ENCODE data around the gene SLC15A1.
A peak's percentile ranks its signal among the peaks of the same experiment; 100 is the strongest.
"Not testable (repeated sequence)": the region's sequence is repeated elsewhere in the genome, so short reads cannot be mapped to it uniquely, and the experiment has no call there.

SLC15A1 gene

DNA sequence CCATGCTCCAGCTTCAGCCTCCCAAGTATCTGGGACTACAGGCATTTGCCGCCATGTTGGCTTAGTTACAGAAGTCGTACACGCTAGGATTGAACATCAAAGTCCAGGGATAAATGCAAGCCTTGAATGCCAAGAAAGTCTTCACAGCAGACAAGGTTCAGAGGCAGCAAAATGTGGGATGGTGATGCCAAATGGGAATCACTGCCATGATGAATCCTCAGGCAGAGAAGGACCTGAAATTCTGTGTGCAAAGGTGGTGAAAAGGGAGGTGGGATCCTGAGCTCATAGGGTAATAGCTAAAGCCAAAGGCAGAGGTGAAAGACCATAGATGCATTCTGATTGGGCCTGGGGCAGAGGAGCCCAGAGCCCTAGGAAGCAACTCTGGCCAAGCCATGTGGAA is 96.2 kb downstream of the SLC15A1 start:
- DNase-seq (ENCODE audit: low read depth): no peak

DNA sequence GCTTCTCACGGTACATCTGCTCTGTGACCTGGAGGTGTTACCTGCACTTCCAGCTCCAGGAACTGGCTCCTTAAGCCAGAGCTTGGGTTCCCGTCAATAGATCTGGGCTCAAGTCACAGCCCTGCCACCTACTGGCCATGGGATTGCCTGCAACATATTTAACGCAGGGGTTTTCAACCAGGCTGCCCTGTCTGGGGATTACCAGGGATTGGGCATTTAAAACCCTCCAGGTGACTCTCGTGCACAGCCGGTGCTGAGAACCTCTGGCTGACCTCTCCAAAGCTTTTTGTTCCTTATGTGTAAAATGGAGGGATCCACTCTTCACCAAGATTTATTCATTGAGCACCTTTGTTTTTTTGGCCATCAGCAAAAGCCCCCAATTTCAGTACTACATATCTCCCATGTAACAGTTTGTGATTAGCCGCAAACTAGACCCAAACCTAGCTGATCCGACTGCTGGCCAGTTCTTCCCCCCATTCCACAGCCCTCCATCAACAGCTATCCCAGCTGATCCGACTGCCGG is 98.9 kb downstream of the SLC15A1 start:
- DNase-seq (ENCODE audit: low read depth): peak; percentile 62

DNA sequence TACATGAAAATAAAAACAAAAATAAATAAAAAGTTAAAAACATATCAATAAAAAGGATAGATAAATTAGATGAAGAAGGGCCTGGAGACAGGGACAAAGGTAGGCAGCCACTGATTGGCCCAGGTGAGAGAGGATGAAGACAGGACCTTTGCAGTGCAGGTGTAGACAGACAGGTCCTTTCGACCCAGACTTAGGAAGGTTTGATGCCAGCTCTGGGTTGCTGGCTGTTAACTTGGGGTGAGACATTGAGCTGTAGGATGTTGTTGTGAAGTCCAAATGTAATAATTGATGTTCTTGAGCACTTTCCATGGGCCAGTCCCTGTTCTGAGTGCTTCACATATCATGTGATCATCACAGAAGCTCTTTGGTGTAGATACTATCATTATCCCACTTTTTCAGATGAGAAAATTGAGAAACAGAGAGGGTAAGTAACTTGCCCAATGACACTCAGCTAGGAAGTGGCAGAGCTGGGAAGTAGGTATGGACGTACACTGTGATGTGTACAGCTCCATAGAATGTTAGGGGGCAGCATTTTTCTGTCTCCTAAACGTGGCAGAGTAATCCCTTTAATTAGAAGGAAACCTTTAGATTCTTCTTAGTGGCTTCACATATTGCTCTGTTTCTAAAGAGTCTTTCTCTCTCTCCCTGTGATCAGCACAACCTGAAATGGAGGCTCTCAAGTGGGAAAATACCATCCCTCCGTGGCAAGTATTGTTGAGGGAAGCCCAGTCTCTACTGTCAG is 99.6 kb downstream of the SLC15A1 start:
- DNase-seq (ENCODE audit: low read depth): no peak

DNA sequence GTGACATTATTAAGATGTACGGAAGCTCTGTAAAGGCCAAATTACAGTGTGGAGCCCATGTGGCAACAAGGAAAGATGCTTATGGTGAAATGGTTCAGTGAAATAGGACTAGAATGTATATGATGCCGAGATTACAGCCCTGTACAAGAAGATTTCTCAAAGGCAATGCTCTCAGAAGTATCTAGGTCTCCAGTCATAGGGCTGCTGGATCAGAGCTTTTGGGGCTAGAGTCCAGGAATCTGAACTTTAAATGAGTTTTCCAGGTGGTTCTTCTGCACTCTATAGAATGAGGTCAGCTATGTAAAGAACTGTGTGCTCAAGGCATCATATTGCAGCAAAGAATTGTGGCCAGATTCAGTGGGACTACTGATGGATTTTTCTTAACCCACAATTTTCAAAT is 100.2 kb downstream of the SLC15A1 start:
- no peak for DNase-seq (ENCODE audit: low read depth)

DNA sequence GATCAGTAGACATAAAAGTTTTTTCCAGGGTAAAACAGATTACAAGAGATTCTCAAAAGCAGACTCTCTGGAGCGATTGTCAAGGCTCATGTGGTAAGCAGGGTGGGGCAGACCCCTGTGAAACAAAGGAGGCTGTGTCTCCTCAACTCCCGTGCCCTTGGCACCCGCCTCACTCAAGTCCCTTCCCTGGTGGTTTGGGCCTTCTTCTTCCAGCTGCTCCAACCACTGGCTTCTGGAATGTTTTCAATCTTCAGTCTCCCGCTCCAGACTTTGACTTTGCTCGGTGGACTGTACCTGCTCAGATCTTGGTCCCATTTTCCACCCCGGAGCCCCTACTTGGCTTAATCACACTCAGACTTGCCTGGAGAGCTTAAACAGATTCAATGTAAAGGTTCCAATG is 100.7 kb downstream of the SLC15A1 start:
- no peak for DNase-seq (ENCODE audit: low read depth)

DNA sequence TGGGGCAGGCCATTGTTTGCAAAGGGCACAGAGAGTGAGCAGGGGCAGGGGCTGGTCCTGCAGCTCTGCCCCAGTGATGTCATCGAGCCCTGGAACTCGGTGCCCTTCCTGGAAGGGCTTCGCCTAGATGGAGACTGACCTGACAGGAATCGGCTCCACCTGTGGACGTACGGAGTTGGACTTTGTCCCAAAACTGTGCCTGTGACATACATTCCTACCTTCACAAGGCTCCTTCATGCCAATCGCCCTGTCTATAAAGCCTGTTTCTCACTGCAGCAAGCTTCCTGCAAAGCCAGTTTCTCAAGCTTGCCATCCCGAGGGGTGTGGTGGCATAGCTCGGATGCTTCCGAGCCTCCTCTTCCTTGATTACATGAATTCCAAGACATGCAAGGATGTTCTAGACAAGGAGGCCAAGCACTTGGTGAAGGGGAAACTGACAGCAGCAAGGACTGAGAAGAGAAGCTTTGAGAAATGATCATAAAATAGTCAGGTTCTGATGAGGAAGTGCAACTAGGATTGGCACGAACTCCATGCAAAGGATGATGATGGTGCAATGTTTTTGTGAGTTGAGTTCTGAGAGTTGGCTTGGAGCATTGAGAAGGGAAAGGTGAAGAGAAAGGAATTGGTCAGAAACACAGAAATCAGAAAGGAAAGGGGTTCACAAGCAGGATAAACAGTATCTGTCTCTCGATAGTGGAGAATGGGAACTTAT is 101.9 kb downstream of the SLC15A1 start:
- no peak for DNase-seq (ENCODE audit: low read depth)

DNA sequence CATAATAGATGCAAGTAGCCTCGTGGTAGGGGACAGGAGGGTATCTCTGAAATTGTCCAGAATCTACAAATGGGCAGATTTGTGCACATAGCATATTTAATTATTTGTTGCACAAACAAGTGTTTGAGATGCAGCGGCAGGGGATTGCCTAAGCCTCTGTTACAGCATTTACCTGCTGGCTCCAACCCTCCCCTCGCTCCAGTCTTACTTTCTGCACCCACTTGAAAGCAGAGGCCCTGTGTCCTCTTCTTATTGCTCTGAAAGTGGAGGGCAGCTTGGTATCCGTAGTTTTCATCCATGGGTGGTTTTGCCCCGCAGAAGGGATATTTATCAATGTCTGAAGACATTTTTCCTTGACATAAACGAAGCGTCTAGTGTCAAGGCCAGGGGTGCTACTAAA is 102.6 kb downstream of the SLC15A1 start:
- DNase-seq (ENCODE audit: low read depth): no peak

DNA sequence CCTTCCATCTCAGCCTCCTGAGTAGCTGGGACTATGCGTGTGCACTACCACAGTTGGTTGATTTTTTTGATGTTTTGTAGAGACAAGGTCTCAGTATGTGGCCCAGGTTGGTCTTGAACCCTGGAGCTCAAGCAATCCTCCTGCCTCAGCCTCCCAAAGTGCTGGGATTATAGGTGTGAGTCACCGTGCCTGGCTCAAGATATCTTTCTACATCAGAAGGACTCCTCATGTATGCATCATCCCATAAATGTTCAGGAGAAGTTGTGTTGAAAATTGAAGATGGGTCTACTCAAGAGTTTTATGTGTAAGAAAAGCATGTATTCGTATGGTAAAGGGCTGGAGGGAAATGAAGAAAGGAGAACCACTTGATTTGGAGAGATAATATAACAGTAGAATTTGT is 103.8 kb downstream of the SLC15A1 start:
- no peak for DNase-seq (ENCODE audit: low read depth)

DNA sequence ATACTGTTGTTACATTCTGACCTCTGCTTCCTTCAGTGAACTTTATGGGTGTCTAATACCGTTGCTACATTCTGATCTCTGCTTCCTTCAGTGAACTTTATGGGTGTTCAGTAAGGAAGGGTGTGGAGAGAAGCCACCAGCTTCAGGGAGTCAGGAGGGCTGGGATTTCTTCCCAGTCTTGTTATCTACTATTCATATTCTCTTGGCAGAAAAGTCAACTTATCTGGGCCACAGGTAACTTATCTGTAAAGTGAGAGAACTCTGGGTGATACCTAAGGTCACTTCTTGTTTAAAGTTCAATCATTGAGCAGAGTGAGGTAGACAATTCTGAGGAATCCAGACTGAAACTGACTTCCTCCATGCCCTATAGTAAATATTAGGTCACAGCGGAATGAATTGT is 104.3 kb downstream of the SLC15A1 start:
- no peak for DNase-seq (ENCODE audit: low read depth)

DNA sequence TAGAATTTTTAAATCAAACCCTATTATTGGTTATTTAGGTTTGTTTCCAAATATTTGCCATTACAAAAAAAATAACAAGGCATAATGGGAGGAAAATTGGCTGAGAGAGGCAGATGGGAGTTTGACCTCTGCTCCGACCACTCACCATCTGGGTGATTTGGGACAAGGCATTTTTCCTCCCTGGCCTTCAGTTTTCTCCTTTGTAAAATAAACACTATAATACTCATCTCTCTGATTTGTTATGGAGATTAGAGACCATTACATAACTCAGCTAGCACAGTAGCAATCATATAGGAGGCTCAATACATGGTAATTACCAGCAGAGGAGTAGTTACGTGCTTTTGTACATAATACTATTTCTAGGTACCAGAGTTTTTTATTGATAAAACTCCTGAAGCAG is 105.4 kb downstream of the SLC15A1 start:
- no peak for DNase-seq (ENCODE audit: low read depth)

DNA sequence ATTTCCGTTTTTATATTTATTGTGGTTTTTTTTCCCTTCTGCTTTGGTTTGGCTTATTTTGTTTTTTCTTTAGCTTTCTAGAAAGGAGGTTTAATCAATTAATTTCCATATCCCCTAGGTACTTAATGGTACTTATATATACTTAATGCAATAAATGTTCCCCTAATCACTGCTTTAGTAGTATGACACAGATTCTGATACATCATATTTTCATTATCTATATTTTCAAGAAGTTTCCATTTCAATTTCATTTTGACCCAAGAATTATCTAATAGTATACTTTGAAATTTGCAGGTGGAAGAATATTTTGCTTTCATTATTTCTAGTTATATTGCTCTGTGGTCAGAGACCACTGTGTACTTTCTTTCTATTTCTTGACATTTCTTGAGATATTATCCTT is 109.0 kb downstream of the SLC15A1 start:
- no peak for DNase-seq (ENCODE audit: low read depth)

DNA sequence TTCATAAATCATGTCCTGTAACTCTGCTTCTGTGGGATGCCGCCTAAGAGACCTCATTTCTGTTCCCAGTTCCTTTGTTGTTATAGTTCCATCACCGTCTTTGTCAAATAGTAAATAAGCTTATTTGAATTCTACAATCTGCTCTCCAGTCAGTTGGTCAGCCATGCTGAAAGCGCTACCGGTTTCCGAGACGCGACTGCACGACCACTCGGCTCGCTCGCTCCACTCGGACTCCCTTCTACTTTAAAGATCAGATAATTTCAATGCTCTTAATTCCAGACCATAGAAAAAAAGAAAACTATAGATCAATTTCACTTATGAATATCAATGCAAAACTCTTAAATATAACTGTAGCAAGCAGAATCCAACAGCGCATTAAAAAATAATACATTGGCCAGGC is 111.4 kb downstream of the SLC15A1 start:
- no peak for DNase-seq (ENCODE audit: low read depth)

DNA sequence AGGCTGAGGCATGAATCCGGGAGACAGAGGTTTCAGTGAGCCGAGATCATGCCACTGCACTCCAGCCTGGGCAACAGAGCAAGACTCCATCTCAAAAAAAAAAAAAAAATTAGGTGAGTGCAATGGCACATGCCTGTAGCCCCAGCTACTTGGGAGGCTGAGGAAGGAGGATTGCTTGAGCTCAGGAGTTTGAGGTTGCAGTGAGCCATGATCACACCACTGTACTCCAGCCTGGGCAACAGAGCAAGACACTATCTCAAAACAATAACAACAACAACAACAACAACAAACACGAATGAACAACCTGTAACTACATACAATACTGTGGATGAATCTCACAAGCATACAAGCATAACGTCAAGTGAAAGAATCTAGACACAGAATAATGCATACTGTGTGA is 112.7 kb downstream of the SLC15A1 start:
- not testable (repeated sequence) for DNase-seq (ENCODE audit: low read depth)

DNA sequence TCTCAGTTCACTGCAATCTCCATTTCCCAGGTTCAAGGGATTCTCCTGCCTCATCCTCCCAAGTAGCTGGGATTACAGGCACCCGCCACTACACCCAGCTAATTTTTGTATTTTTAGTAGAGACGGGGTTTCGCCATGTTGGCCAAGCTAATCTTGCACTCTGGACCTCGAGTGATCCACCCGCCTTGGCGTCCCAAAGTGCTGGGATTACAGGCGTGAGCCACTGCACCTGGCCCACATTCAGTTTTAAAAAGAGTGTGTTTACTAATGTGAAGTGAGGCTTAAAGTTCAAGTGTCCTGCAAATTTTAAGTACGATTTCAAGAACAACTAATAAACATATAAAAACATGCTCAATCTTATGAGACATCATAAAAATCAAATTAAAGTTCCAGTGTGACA is 114.1 kb downstream of the SLC15A1 start:
- DNase-seq (ENCODE audit: low read depth): not testable (repeated sequence)

Data from activated T-cell treated with anti-CD3 and anti-CD28 coated beads for 24 hours (primary cell).